GM23248 (cell line): Measurements from ENCODE around the gene UBE2V1. TPM values are rescaled to one million over a fixed set of nuclear protein-coding genes. Genes with fewer than 3 reads are reported as not detected.
A peak's percentile ranks its signal among the peaks of the same experiment; 100 is the strongest.

ENCODE experiments used
- DNase-seq: peaks from one replicate; pipeline ENCODE4 v3.0.0-alpha.2; 2015
- H2AFZ ChIP-seq: fragments of 200-600 bp; sonication (generic); 2 replicates; pipeline ENCODE4 v1.6.1; 2016; ENCODE audit warnings: antibody characterized with exemption
- H3F3A ChIP-seq: fragments of 200-600 bp; sonication (generic); 2 replicates; pipeline ENCODE4 v1.6.1; 2016; ENCODE audit warnings: mild to moderate bottlenecking, antibody characterized with exemption, mixed run types; ENCODE audit not compliant: insufficient read depth
- H3K27ac ChIP-seq: fragments of 200-600 bp; sonication (generic); 2 replicates; pipeline ENCODE4 v1.5.1; 2016; ENCODE audit warnings: mild to moderate bottlenecking
- H3K27me3 ChIP-seq: fragments of 200-600 bp; sonication (generic); replicated peaks from 2 replicates; pipeline ENCODE4 v1.6.1; 2016; ENCODE audit warnings: mild to moderate bottlenecking; ENCODE audit not compliant: insufficient read depth
- H3K36me3 ChIP-seq: fragments of 200-600 bp; sonication (generic); 2 replicates; pipeline ENCODE4 v1.6.1; 2016; ENCODE audit warnings: low read depth, mild to moderate bottlenecking
- H3K4me1 ChIP-seq: fragments of 200-600 bp; sonication (generic); 2 replicates; pipeline ENCODE4 v1.6.1; 2016; ENCODE audit warnings: mild to moderate bottlenecking; ENCODE audit not compliant: insufficient read depth
- H3K4me2 ChIP-seq: fragments of 200-600 bp; sonication (generic); one replicate; pipeline ENCODE4 v1.6.1; 2016; ENCODE audit warnings: mild to moderate bottlenecking; ENCODE audit not compliant: unreplicated experiment
- H3K4me3 ChIP-seq: fragments of 200-600 bp; sonication (generic); 2 replicates; pipeline ENCODE4 v1.5.1; 2016; ENCODE audit warnings: mild to moderate bottlenecking
- H3K79me2 ChIP-seq: fragments of 200-600 bp; sonication (generic); 2 replicates; pipeline ENCODE4 v1.6.1; 2016; ENCODE audit warnings: mild to moderate bottlenecking; ENCODE audit not compliant: insufficient read depth
- H3K9ac ChIP-seq: fragments of 200-600 bp; sonication (generic); 2 replicates; pipeline ENCODE4 v1.6.1; 2016; ENCODE audit warnings: mild to moderate bottlenecking
- H3K9me2 ChIP-seq: fragments of 200-600 bp; sonication (generic); 2 replicates; pipeline ENCODE4 v1.6.1; 2016; ENCODE audit warnings: mixed run types, mild to moderate bottlenecking, moderate library complexity; ENCODE audit not compliant: insufficient read depth
- H3K9me3 ChIP-seq: fragments of 200-600 bp; sonication (generic); one replicate; pipeline ENCODE4 v1.6.1; 2017; ENCODE audit warnings: low read depth
- H4K20me1 ChIP-seq: fragments of 200-600 bp; sonication (generic); 2 replicates; pipeline ENCODE4 v1.6.0; 2016; ENCODE audit not compliant: insufficient read depth
- EZH2 ChIP-seq: fragments of 200-600 bp; sonication (generic); IDR thresholded peaks from 2 replicates; pipeline ENCODE4 v1.6.1; 2018; ENCODE audit warnings: antibody characterized with exemption, mild to moderate bottlenecking; ENCODE audit not compliant: insufficient read depth, poor library complexity, severe bottlenecking
- EZH2phosphoT487 ChIP-seq: fragments of 200-600 bp; sonication (generic); IDR thresholded peaks from 2 replicates; pipeline ENCODE4 v1.6.1; 2018; ENCODE audit warnings: antibody characterized with exemption, moderate library complexity, mild to moderate bottlenecking, low read depth; ENCODE audit not compliant: insufficient read depth
- WGBS, 2 experiments: methylation state at CpG; one replicate each; pipeline ENCODE4 v1.1.6; 2015 to 2017; ENCODE audit warnings: low lambda C conversion rate in 2 of 2, low coverage in 1 of 2; ENCODE audit errors: missing lambda C conversion rate in 2 of 2; 5-methylcytosine and 5-hydroxymethylcytosine counted together
- in situ Hi-C: fragments of 300-500 bp; cut with MboI; formaldehyde crosslinking; loops from 2 replicates; pipeline ENCODE4 v1.15.0; 2020
- polyA plus RNA-seq: library from polyadenylated mRNA; unstranded; fragments of >200 nt; fragmentation: Nextera tagmentation; extraction: Ambion mirVana; gene quantifications from 2 replicates; pipeline ENCODE4 v1.2.1, GENCODE V29; 2016
- total RNA-seq: library from RNA; depleted of rRNA; stranded (reverse); fragments of >200 nt; shearing (Covaris generic); gene quantifications from 2 replicates; pipeline ENCODE4 v1.2.3, GENCODE V29; 2014

The UBE2V1 gene
- total and polyA plus RNA-seq, 2 experiments from 2014 or later: 41.7 to 197 TPM

GRCh38 chr20:50089140-50089786, 23.7 kb downstream of the UBE2V1 start:
- H3K79me2 ChIP-seq: peaks cover 97% of the 10 kb centered on the region
- H3K4me3 ChIP-seq: no peak overlapping the region
- no peak overlapping the region for H3K27ac ChIP-seq
- peaks cover 23% of the 10 kb centered on the region for H3F3A ChIP-seq
- H3K4me1 ChIP-seq: peaks cover 36% of the 10 kb centered on the region
- no peak overlapping the region for H2AFZ ChIP-seq
- no peak overlapping the region for H3K4me2 ChIP-seq
- TF ChIP-seq EZH2phosphoT487 (no peak), EZH2 (no peak)
- no peaks in the 10 kb centered on the region for H3K9me3 ChIP-seq
- H3K36me3 ChIP-seq: peaks cover 15% of the 10 kb centered on the region
- in situ Hi-C loops: no loop called here
- peaks cover 14% of the 10 kb centered on the region; the same call in 1 of the 2 replicates for H4K20me1 ChIP-seq
- no peak for DNase-seq
- no peaks in the 10 kb centered on the region for H3K27me3 ChIP-seq
- no peaks in the 10 kb centered on the region for H3K9me2 ChIP-seq
- H3K9ac ChIP-seq: no peak overlapping the region
- 57 to 74% methylated on average over 5 of the region's 5 CpGs for WGBS, 2 experiments

GRCh38 chr20:50088022-50088421, 24.9 kb downstream of the UBE2V1 start:
- peaks cover 99% of the 10 kb centered on the region for H3K79me2 ChIP-seq
- no peaks in the 10 kb centered on the region for H3K27me3 ChIP-seq
- no peak overlapping the region for H3K27ac ChIP-seq
- no peak overlapping the region for H3K9ac ChIP-seq
- WGBS, 2 experiments: 67 to 72% methylated on average over 2 of the region's 2 CpGs
- DNase-seq: no peak
- no peak overlapping the region for H3K4me3 ChIP-seq
- H3K36me3 ChIP-seq: peaks cover 14% of the 10 kb centered on the region; the same call in 1 of the 2 replicates
- H2AFZ ChIP-seq: no peak overlapping the region
- no peak overlapping the region for H3K4me2 ChIP-seq
- peaks cover 17% of the 10 kb centered on the region for H3F3A ChIP-seq
- peaks cover 12% of the 10 kb centered on the region; the same call in 1 of the 2 replicates for H4K20me1 ChIP-seq
- H3K9me3 ChIP-seq: no peaks in the 10 kb centered on the region
- in situ Hi-C loops: no loop called here
- H3K4me1 ChIP-seq: peaks cover 31% of the 10 kb centered on the region
- TF ChIP-seq EZH2 (no peak), EZH2phosphoT487 (no peak)
- H3K9me2 ChIP-seq: no peaks in the 10 kb centered on the region

- 4 to 9% methylated on average over 10 of the region's 10 CpGs for WGBS, 2 experiments
- DNase-seq: peak; percentile 71
- peak overlapping the region; percentile 49 for H3K4me2 ChIP-seq
- in situ Hi-C loops: no loop called here
- H3K9me2 ChIP-seq: no peaks in the 10 kb centered on the region
- H3K4me3 ChIP-seq: 0 out of 2 replicates have a peak overlapping the region, but pooled peaks have one; percentile 15
- no peaks in the 10 kb centered on the region for H3K9me3 ChIP-seq
- H4K20me1 ChIP-seq: 0 out of 2 replicates have a peak, but pooled peaks cover 5% of the 10 kb centered on the region
- peak overlapping the region; percentile 51 for H3K27ac ChIP-seq
- H3K27me3 ChIP-seq: no peaks in the 10 kb centered on the region
- peaks cover 29% of the 10 kb centered on the region for H3K36me3 ChIP-seq
- H3K9ac ChIP-seq: peak overlapping the region; percentile 51
- TF ChIP-seq EZH2phosphoT487: no peak
- TF ChIP-seq EZH2: no peak
- H3K4me1 ChIP-seq: peaks cover 19% of the 10 kb centered on the region
- peaks cover 77% of the 10 kb centered on the region for H3K79me2 ChIP-seq
- H2AFZ ChIP-seq: no peak overlapping the region
- H3F3A ChIP-seq: peaks cover 8% of the 10 kb centered on the region; the same call in 1 of the 2 replicates
Observed at GRCh38 chr20:50085481-50086365, 27.2 kb downstream of the UBE2V1 start.

GRCh38 chr20:50085146-50085480, 27.8 kb downstream of the UBE2V1 start:
- Histone ChIP-seq H2AFZ (no peak overlapping the region), H3K4me1 (peaks cover 19% of the 10 kb centered on the region), H3K9me3 (no peaks in the 10 kb centered on the region), H3F3A (peaks cover 8% of the 10 kb centered on the region; the same call in 1 of the 2 replicates), H3K27ac (no peak overlapping the region), H3K9me2 (no peaks in the 10 kb centered on the region), H3K27me3 (no peaks in the 10 kb centered on the region), H4K20me1 (no peaks in the 10 kb centered on the region), H3K36me3 (peaks cover 29% of the 10 kb centered on the region), H3K4me2 (no peak overlapping the region), H3K4me3 (no peak overlapping the region), H3K9ac (no peak overlapping the region), H3K79me2 (peaks cover 71% of the 10 kb centered on the region)
- in situ Hi-C loops: no loop called here
- DNase-seq: no peak
- TF ChIP-seq EZH2 (no peak), EZH2phosphoT487 (no peak)
- WGBS, 2 experiments: 50 to 51% methylated on average over 5 of the region's 5 CpGs
